ENCODE data around the gene BFSP1.

GRCh38 chr20:17453592-17453991 is 77.6 kb downstream of the BFSP1 start:
- TF ChIP-seq CTCF (IDR thresholded peaks at IDR 0.05) (no peak), POLR2A (IDR thresholded peaks at IDR 0.05) (no peak)
